CD14-positive monocyte (primary cell): ENCODE data around the gene CNTNAP2. TPM values are rescaled to one million over a fixed set of nuclear protein-coding genes. Genes with fewer than 3 reads are reported as not detected.

Source experiments
- DNase-seq, 3 donors: peaks; one replicate each; pipeline ENCODE4 v3.0.0-alpha.2; 2011 to 2022
- H2AFZ ChIP-seq: 2 replicates; pipeline ENCODE4 v1.6.0; 2012; ENCODE audit warnings: mild to moderate bottlenecking, low read depth, low read length, inconsistent platforms; ENCODE audit not compliant: insufficient read depth, poor library complexity, severe bottlenecking
- H3K27ac ChIP-seq, 2 donors: 1 replicate in 1 of 2; 2 replicates in 1 of 2; pipeline ENCODE4 v1.5.1; 2012 to 2013; ENCODE audit warnings: low read length in 2 of 2, control low read depth in 1 of 2, inconsistent platforms in 1 of 2, low read depth in 1 of 2, mild to moderate bottlenecking in 1 of 2
- H3K27me3 ChIP-seq, 2 donors: one replicate each; pipeline versions ENCODE4 v1.6.0 to v1.6.1; 2011 to 2013; ENCODE audit warnings: low read length in 2 of 2; ENCODE audit not compliant: control insufficient read depth in 2 of 2, insufficient read depth in 2 of 2
- H3K36me3 ChIP-seq, 2 donors: replicated peaks in 1 of 2; 1 replicate in 1 of 2; 2 replicates in 1 of 2; pipeline versions ENCODE4 v1.5.1 to v1.6.1; 2012 to 2013; ENCODE audit warnings: low read length in 2 of 2, control low read depth in 1 of 2, inconsistent platforms in 1 of 2, mild to moderate bottlenecking in 1 of 2; ENCODE audit not compliant: insufficient read depth in 2 of 2, control insufficient read depth in 1 of 2
- H3K4me1 ChIP-seq, 2 donors: 1 replicate in 1 of 2; 2 replicates in 1 of 2; pipeline versions ENCODE4 v1.5.1 to v1.6.1; 2012 to 2013; ENCODE audit warnings: low read length in 2 of 2, control low read depth in 1 of 2, inconsistent platforms in 1 of 2, mild to moderate bottlenecking in 1 of 2, moderate library complexity in 1 of 2; ENCODE audit not compliant: insufficient read depth in 2 of 2, control insufficient read depth in 1 of 2
- H3K4me2 ChIP-seq: replicated peaks from 2 replicates; pipeline ENCODE3; 2012; ENCODE audit warnings: low read length, moderate library complexity, mild to moderate bottlenecking; ENCODE audit not compliant: poor library complexity, severe bottlenecking; ENCODE audit errors: extremely low read depth
- H3K4me3 ChIP-seq, 3 experiments: fragments of 200-600 bp in 1 of 3; sonication (generic) in 1 of 3; replicated peaks in 1 of 3; 1 replicate in 2 of 3; 2 replicates in 1 of 3; pipeline ENCODE4 v1.5.1; 2011 to 2013; ENCODE audit warnings: low read length in 3 of 3, mild to moderate bottlenecking in 3 of 3, control low read depth in 2 of 3, low read depth in 2 of 3, inconsistent platforms in 1 of 3, moderate library complexity in 1 of 3
- H3K79me2 ChIP-seq: 2 replicates; pipeline ENCODE4 v1.6.0; 2012; ENCODE audit warnings: mild to moderate bottlenecking, control low read depth, inconsistent platforms, low read length, moderate library complexity; ENCODE audit not compliant: insufficient read depth
- H3K9ac ChIP-seq: 2 replicates; pipeline ENCODE4 v1.6.0; 2017; ENCODE audit warnings: low read length, mild to moderate bottlenecking; ENCODE audit not compliant: insufficient read depth, poor library complexity, severe bottlenecking
- H3K9me3 ChIP-seq, 2 donors: replicated peaks in 1 of 2; 1 replicate in 1 of 2; 2 replicates in 1 of 2; pipeline versions ENCODE4 v1.5.1 to v1.6.1; 2012 to 2013; ENCODE audit warnings: low read length in 2 of 2, control low read depth in 1 of 2; ENCODE audit not compliant: control insufficient read depth in 1 of 2, insufficient read depth in 1 of 2
- H4K20me1 ChIP-seq: 2 replicates; pipeline ENCODE4 v1.6.0; 2012; ENCODE audit warnings: mild to moderate bottlenecking, low read length, control low read depth, moderate library complexity; ENCODE audit not compliant: insufficient read depth
- H3K27ac Mint-ChIP-seq, 7 donors: one replicate each; pipeline ENCODE4 v1.8.0; 2020; ENCODE audit warnings: mild to moderate bottlenecking in 7 of 7, mixed read lengths in 7 of 7, moderate library complexity in 6 of 7, inconsistent platforms in 2 of 7
- H3K27me3 Mint-ChIP-seq, 3 donors: one replicate each; pipeline ENCODE4 v1.8.0; 2021 to 2022; ENCODE audit warnings: low read depth in 3 of 3, mild to moderate bottlenecking in 3 of 3, mixed read lengths in 3 of 3, moderate library complexity in 3 of 3, inconsistent platforms in 1 of 3
- H3K36me3 Mint-ChIP-seq, 2 donors: one replicate each; pipeline ENCODE4 v1.8.0; 2020; ENCODE audit warnings: mixed read lengths in 2 of 2, inconsistent platforms in 1 of 2, mild to moderate bottlenecking in 1 of 2
- H3K4me1 Mint-ChIP-seq: one replicate; pipeline ENCODE4 v1.8.0; 2020; ENCODE audit warnings: mild to moderate bottlenecking, mixed read lengths
- H3K4me3 Mint-ChIP-seq, 2 donors: one replicate each; pipeline ENCODE4 v1.8.0; 2020; ENCODE audit warnings: mild to moderate bottlenecking in 2 of 2, mixed read lengths in 2 of 2, moderate library complexity in 1 of 2
- H3K9me3 Mint-ChIP-seq, 7 donors: one replicate each; pipeline ENCODE4 v1.8.0; 2020 to 2022; ENCODE audit warnings: mixed read lengths in 7 of 7, mild to moderate bottlenecking in 6 of 7, moderate library complexity in 6 of 7, inconsistent platforms in 2 of 7
- CTCF ChIP-seq: fragments of 200-600 bp; IDR thresholded peaks from one replicate; pipeline ENCODE4 v1.8.0; 2022; ENCODE audit warnings: antibody characterized with exemption, mild to moderate bottlenecking
- WGBS: methylation state at CpG from one replicate; pipeline ENCODE4 v1.1.5; 2013; ENCODE audit warnings: missing lambda C conversion rate; ENCODE audit not compliant: insufficient coverage; 5-methylcytosine and 5-hydroxymethylcytosine counted together
- intact Hi-C, 2 donors: fragments of 100-400 bp; cut with micrococcal nuclease; formaldehyde crosslinking; loops; one replicate each; pipeline versions ENCODE4 v1.15.0 to v1.15.1; 2023
- polyA plus RNA-seq, 3 donors: library from polyadenylated mRNA; depleted of rRNA in 1 of 3; unstranded in 2 of 3; stranded (reverse) in 1 of 3; fragments of 300-500 nt in 2 of 3; fragments of >200 nt in 1 of 3; fragmentation: Illumina TruSeq in 2 of 3; gene quantifications; 1 replicate in 2 of 3; 2 replicates in 1 of 3; pipeline ENCODE4 v1.2.3, GENCODE V29; 2012 to 2021

The CNTNAP2 gene
- polyA plus RNA-seq, 3 donors, result 0.01 TPM; not detected in 2

GRCh38 chr7:147721962-147722830 lies 1605.6 kb downstream of the CNTNAP2 start:
- Histone ChIP-seq H3K4me3 (no peak overlapping the region), H3K9ac (no peak overlapping the region), H3K27ac (no peak overlapping the region), H3K4me1 (no peaks in the 10 kb centered on the region), H3K36me3 (no peaks in the 10 kb centered on the region), H3K79me2 (no peaks in the 10 kb centered on the region), H3K9me3 (peaks cover 0 to 3% of the 10 kb centered on the region in 2 donors), H4K20me1 (no peaks in the 10 kb centered on the region), H2AFZ (no peak overlapping the region), H3K4me2 (no peak overlapping the region), H3K27me3 (no peaks in the 10 kb centered on the region)
- Mint-ChIP-seq H3K27ac (no peak overlapping the region), H3K9me3 (peaks cover 0 to 10% (median 4%) of the 10 kb centered on the region in 7 donors), H3K4me1 (no peaks in the 10 kb centered on the region), H3K36me3 (no peaks in the 10 kb centered on the region), H3K27me3 (no peaks in the 10 kb centered on the region), H3K4me3 (no peak overlapping the region)
- intact Hi-C loops, result no loop called here
- WGBS, result no CpG with 5 or more reads among the region's 6 CpGs
- TF ChIP-seq CTCF, result no peak
- no peak for DNase-seq

- Histone ChIP-seq H3K79me2 (no peaks in the 10 kb centered on the region), H4K20me1 (no peaks in the 10 kb centered on the region), H3K9me3 (no peaks in the 10 kb centered on the region), H3K27ac (no peak overlapping the region), H3K4me3 (no peak overlapping the region), H3K9ac (no peak overlapping the region), H3K4me2 (no peak overlapping the region), H3K36me3 (no peaks in the 10 kb centered on the region), H2AFZ (no peak overlapping the region), H3K4me1 (no peaks in the 10 kb centered on the region), H3K27me3 (no peaks in the 10 kb centered on the region)
- intact Hi-C loops, result no loop called here
- TF ChIP-seq CTCF, result no peak
- no peaks in the 10 kb centered on the region for H3K4me1 Mint-ChIP-seq
- H3K4me3 Mint-ChIP-seq, result no peak overlapping the region
- H3K36me3 Mint-ChIP-seq, result no peaks in the 10 kb centered on the region
- no peaks in the 10 kb centered on the region for H3K27me3 Mint-ChIP-seq
- H3K9me3 Mint-ChIP-seq, result peaks cover 0 to 10% (median 3%) of the 10 kb centered on the region in 7 donors
- no CpG with 5 or more reads among the region's 4 CpGs for WGBS
- H3K27ac Mint-ChIP-seq, result no peak overlapping the region
- no peak for DNase-seq
Observed at GRCh38 chr7:147723536-147723935, 1606.9 kb downstream of the CNTNAP2 start.
